Vagina (tissue), 2 donors: ENCODE data around the gene KAT5.

Source experiments
- CTCF ChIP-seq, 3 experiments: fragments of 450-650 bp in 2 of 3; fragments of 200-600 bp in 1 of 3; sonication (generic) in 1 of 3; IDR thresholded peaks; one replicate each; pipeline ENCODE4 v1.5.1; 2017 to 2019; ENCODE audit warnings: antibody characterized with exemption in 3 of 3, mild to moderate bottlenecking in 2 of 3, moderate library complexity in 2 of 3
- POLR2A ChIP-seq, 2 donors: fragments of 450-650 bp; IDR thresholded peaks; one replicate each; pipeline ENCODE4 v1.6.1; 2017; ENCODE audit warnings: antibody characterized with exemption in 2 of 2, mild to moderate bottlenecking in 2 of 2, moderate library complexity in 2 of 2
- POLR2AphosphoS5 ChIP-seq, 2 donors: sonication (generic); formaldehyde crosslinking; IDR thresholded peaks; one replicate each; pipeline ENCODE4 v1.9.0; 2017; ENCODE audit warnings: antibody characterized with exemption in 2 of 2, mild to moderate bottlenecking in 2 of 2, low read depth in 1 of 2; ENCODE audit not compliant: insufficient read depth in 1 of 2

- TF ChIP-seq CTCF (IDR thresholded peaks at IDR 0.05): no peak
- TF ChIP-seq POLR2A (IDR thresholded peaks at IDR 0.05): no peak
- no peak for TF ChIP-seq POLR2AphosphoS5 (IDR thresholded peaks at IDR 0.05; ENCODE audit: insufficient read depth in 1 of 2, low read depth in 1 of 2)
Observed at GRCh38 chr11:65710421-65710820, 1.6 kb upstream of the KAT5 start.
